ENCODE data around the gene EPHA4. TPM values are rescaled to one million over a fixed set of nuclear protein-coding genes. Genes with fewer than 3 reads are reported as not detected.

EPHA4 gene
- total and polyA plus RNA-seq, 2 donors (not counting 1 experiment from before 2014, with no cell fraction given), result 10.7 to 54.9 TPM

DNA sequence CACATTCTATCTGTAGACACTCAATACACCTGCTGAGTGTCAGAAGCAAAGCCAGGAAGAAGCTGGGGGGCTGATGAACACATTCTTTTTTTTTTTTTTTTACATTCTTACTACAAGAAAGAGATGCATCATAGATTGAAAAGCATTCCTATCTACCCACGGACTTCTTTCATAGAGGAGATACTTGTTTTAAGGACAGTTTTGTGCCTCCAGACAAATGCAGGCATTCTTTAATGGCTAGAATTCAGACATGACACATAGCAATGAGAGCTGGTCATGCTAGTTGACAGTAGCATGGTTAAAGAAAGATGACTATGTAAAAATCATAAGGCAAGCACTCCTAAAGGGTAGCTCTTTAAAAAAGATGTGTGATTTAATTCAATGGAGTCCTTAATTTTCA lies 110.2 kb downstream of the EPHA4 start:
- Histone ChIP-seq H3K9me3 (ENCODE audit: control extremely low read depth in 1 of 3, control insufficient read depth in 2 of 3, insufficient read depth in 1 of 3, low read length in 2 of 3) (no peaks in the 10 kb centered on the region), H3K79me2 (ENCODE audit: control insufficient read depth, insufficient read depth, low read length) (peaks cover 9% of the 10 kb centered on the region), H2AFZ (ENCODE audit: insufficient read depth, low read depth, low read length, poor library complexity, severe bottlenecking) (no peak overlapping the region), H3K4me1 (ENCODE audit: control insufficient read depth in 2 of 2, insufficient read depth in 2 of 2, low read length in 2 of 2) (peaks cover 39 to 44% of the 10 kb centered on the region in 2 donors), H3K36me3 (replicated peaks in 1 of 2; ENCODE audit: control extremely low read depth in 1 of 2, control insufficient read depth in 1 of 2, extremely low read depth in 1 of 2, insufficient read depth in 2 of 2, low read length in 1 of 2) (no peaks in the 10 kb centered on the region), H3K27me3 (replicated peaks in 1 of 4; ENCODE audit: control extremely low read depth in 1 of 4, control insufficient read depth in 3 of 4, insufficient read depth in 4 of 4, low read length in 3 of 4) (peaks cover 0 to 3% (median 1%) of the 10 kb centered on the region in 4 experiments), H3K9ac (ENCODE audit: low read length) (no peak overlapping the region), H3K4me2 (replicated peaks; ENCODE audit: low read depth, low read length, poor library complexity, severe bottlenecking) (no peak overlapping the region), H4K20me1 (ENCODE audit: control insufficient read depth, insufficient read depth, low read length, poor library complexity, severe bottlenecking) (no peaks in the 10 kb centered on the region), H3K27ac (ENCODE audit: low read length in 2 of 2) (no peak overlapping the region), H3K4me3 (ENCODE audit: control extremely low read depth in 1 of 5, extremely low read depth in 1 of 5, insufficient read depth in 1 of 5, low read depth in 2 of 5, low read length in 4 of 5) (no peak overlapping the region)
- intact Hi-C loops (cut with micrococcal nuclease), result no loop called here
- TF ChIP-seq EZH2 (IDR thresholded peaks at IDR 0.05; ENCODE audit: borderline replicate concordance, insufficient read depth, low read depth, low read length, poor library complexity, severe bottlenecking), result no peak
- TF ChIP-seq, protein P1, sequence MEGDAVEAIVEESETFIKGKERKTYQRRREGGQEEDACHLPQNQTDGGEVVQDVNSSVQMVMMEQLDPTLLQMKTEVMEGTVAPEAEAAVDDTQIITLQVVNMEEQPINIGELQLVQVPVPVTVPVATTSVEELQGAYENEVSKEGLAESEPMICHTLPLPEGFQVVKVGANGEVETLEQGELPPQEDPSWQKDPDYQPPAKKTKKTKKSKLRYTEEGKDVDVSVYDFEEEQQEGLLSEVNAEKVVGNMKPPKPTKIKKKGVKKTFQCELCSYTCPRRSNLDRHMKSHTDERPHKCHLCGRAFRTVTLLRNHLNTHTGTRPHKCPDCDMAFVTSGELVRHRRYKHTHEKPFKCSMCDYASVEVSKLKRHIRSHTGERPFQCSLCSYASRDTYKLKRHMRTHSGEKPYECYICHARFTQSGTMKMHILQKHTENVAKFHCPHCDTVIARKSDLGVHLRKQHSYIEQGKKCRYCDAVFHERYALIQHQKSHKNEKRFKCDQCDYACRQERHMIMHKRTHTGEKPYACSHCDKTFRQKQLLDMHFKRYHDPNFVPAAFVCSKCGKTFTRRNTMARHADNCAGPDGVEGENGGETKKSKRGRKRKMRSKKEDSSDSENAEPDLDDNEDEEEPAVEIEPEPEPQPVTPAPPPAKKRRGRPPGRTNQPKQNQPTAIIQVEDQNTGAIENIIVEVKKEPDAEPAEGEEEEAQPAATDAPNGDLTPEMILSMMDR (IDR thresholded peaks at IDR 0.05), result no peak
- H3K27me3 Mint-ChIP-seq, result no peaks in the 10 kb centered on the region
- H3K4me1 Mint-ChIP-seq, result peaks cover 43% of the 10 kb centered on the region
- ATAC-seq (ENCODE audit: low read depth), result no peak
- DNase-seq, result no peak
- ChIA-PET POLR2A (no interaction called here), CTCF (interaction anchor here (0.7 kb wide), 2 partner anchors 73 to 91 kb away, joined by 3 read pairs; no protein-coding TSS in a partner anchor)
- no peak overlapping the region for H3K4me3 Mint-ChIP-seq
- H3K9me3 Mint-ChIP-seq (ENCODE audit: insufficient read depth), result no peaks in the 10 kb centered on the region
- H3K27ac Mint-ChIP-seq, result no peak overlapping the region
- no CpG with 5 or more reads among the region's 1 CpG for WGBS (ENCODE audit: insufficient coverage)

DNA sequence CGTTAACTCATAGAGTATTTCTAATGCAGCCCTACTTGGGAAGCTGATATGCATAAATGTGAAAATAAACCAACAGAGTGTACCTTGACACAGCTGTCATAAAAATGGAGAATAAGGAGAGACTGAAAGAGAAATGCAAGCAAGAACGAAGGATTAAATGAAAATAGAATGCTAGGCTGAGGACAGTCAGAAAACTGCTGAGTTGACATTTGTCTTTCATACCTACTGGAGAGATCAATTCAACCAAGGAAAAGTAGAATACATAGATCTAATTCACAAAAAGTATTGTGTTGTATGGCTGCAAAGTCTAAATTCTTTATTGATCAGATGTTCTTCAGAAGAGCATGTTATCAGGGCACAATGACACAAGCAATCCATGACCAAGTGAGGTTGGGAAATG lies 112.0 kb downstream of the EPHA4 start:
- DNase-seq (no peak), ATAC-seq (ENCODE audit: low read depth) (no peak)
- intact Hi-C loops (cut with micrococcal nuclease), result no loop called here
- no peak overlapping the region for H3K4me3 Mint-ChIP-seq
- TF ChIP-seq EZH2 (IDR thresholded peaks at IDR 0.05; ENCODE audit: borderline replicate concordance, insufficient read depth, low read depth, low read length, poor library complexity, severe bottlenecking), result no peak
- TF ChIP-seq, protein P1 (IDR thresholded peaks at IDR 0.05), result no peak
- H2AFZ ChIP-seq (ENCODE audit: insufficient read depth, low read depth, low read length, poor library complexity, severe bottlenecking), result no peak overlapping the region
- 100% methylated on average over 1 of the region's 2 CpGs for WGBS (ENCODE audit: insufficient coverage)
- CTCF ChIA-PET, result no interaction called here
- H3K79me2 ChIP-seq (ENCODE audit: control insufficient read depth, insufficient read depth, low read length), result peaks cover 9% of the 10 kb centered on the region
- H3K9me3 Mint-ChIP-seq (ENCODE audit: insufficient read depth), result no peaks in the 10 kb centered on the region
- POLR2A ChIA-PET, result no interaction called here
- H3K4me1 ChIP-seq (ENCODE audit: control insufficient read depth in 2 of 2, insufficient read depth in 2 of 2, low read length in 2 of 2), result peaks cover 26 to 27% of the 10 kb centered on the region in 2 donors
- H3K27ac Mint-ChIP-seq, result no peak overlapping the region
- peaks cover 28% of the 10 kb centered on the region for H3K4me1 Mint-ChIP-seq
- H3K27me3 Mint-ChIP-seq, result no peaks in the 10 kb centered on the region
- no peaks in the 10 kb centered on the region for H3K9me3 ChIP-seq (ENCODE audit: control extremely low read depth in 1 of 3, control insufficient read depth in 2 of 3, insufficient read depth in 1 of 3, low read length in 2 of 3)
- no peak overlapping the region for H3K4me2 ChIP-seq (replicated peaks; ENCODE audit: low read depth, low read length, poor library complexity, severe bottlenecking)
- H3K27me3 ChIP-seq (replicated peaks in 1 of 4; ENCODE audit: control extremely low read depth in 1 of 4, control insufficient read depth in 3 of 4, insufficient read depth in 4 of 4, low read length in 3 of 4), result peaks cover 0 to 3% (median 1%) of the 10 kb centered on the region in 4 experiments
- no peaks in the 10 kb centered on the region for H4K20me1 ChIP-seq (ENCODE audit: control insufficient read depth, insufficient read depth, low read length, poor library complexity, severe bottlenecking)
- H3K36me3 ChIP-seq (replicated peaks in 1 of 2; ENCODE audit: control extremely low read depth in 1 of 2, control insufficient read depth in 1 of 2, extremely low read depth in 1 of 2, insufficient read depth in 2 of 2, low read length in 1 of 2), result no peaks in the 10 kb centered on the region
- no peak overlapping the region for H3K27ac ChIP-seq (ENCODE audit: low read length in 2 of 2)
- no peak overlapping the region for H3K4me3 ChIP-seq (ENCODE audit: control extremely low read depth in 1 of 5, extremely low read depth in 1 of 5, insufficient read depth in 1 of 5, low read depth in 2 of 5, low read length in 4 of 5)
- no peak overlapping the region for H3K9ac ChIP-seq (ENCODE audit: low read length)
